ENCODE data around the gene GNG3.

Gene GNG3

DNA sequence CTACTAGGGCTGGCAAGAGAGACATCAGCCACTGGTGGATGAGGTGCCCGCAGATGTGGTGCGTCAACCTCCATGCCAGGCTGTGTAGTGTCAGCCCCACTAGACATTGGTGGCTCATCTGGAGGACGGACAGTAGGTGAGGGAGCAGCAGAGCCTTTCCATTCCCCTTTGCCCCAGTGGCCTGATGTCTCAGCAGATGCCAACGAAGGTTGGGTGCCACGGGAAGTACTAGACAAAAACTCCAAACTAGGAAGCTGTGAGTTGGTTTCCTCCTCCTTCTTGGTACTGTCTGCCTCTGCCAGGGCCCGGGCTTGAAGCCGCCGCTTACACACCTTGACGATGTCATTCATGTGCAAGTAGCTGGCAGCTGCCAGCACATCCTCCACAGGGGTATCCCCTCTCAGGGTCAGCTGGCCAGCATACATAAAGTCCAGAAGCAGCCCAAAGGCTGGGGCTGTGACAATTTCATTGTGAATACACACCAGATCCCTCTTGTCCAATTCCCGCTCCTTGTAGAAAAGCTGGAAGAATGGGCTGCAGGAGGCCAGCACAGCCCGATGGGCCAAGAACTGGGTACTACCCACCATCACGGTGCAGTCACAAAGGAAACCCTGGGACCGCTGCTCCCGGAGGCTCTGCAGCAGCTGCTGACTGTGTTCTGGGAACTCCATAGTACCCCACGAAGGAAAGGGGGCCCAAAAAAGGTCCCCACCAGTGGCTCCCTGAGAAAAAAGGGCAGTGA is 45.7 kb downstream of the GNG3 start:
- H3K9ac ChIP-seq (ENCODE audit: low read depth in 1 of 2, low read length in 2 of 2) = peak overlapping the region; percentile 70 to 75

DNA sequence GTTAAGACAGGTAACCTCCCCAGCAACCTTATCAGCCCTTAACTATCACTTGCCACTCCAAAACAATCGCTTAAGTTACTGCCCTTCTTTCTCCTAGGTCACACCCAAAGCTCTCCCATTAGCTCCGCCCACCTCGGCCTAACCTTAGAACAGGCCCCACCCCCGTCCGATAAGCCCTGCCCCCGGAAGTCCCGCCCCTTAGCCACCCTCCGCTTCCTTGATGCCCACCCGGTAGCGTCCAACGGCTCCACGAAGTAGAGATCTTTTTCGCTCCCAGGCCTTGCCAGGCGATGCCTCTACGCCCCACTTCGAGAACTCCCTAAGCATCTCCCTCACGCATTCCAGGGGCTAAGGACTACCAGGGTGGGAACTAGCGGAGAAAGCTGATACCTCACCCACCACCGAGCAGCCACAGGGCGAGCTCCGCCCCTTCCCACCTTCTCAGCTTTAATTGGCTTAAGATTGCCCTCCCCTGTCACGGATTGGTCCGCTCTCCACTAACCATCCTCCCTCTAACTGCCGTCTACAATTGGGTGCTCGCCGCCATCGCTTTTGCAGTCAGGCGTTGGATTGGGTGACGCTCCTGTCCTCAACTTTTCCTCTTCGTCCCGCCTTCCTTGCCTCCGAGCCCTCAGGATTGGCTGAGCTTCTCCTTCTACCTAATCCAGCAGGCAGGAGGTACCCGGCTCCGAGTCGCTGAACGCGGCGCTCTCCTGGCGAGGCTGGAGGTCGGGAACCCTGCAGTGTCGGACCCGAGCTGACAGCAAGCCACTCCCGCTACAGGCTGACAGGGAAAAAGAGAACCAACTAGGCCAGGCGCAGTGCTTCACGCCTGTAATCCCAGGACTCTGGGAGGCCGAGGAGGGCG is 46.5 kb downstream of the GNG3 start, which contains the start of gene ZBTB3:
Gene ZBTB3, minus strand, starts transcription at position 425 of the 868 bp plus-strand sequence. CDS start 496 bp downstream, outside the sequence.
- Histone ChIP-seq H3K9me3 (ENCODE audit: control insufficient read depth in 1 of 2, low read length in 2 of 2) (no peaks in the 10 kb centered on the region), H3K36me3 (ENCODE audit: control insufficient read depth in 1 of 2, insufficient read depth in 2 of 2, low read length in 2 of 2) (peaks cover 0 to 8% of the 10 kb centered on the region in 2 donors), H3K27ac (ENCODE audit: low read depth, low read length) (peak within 1 kb of the TSS; percentile 95), H3K4me1 (ENCODE audit: control insufficient read depth in 1 of 2, insufficient read depth in 2 of 2, low read length in 2 of 2) (peaks cover 12% of the 10 kb centered on the region in 2 donors), H3K4me3 (ENCODE audit: low read depth in 1 of 2, low read length in 2 of 2) (peak within 1 kb of the TSS; percentile 90 to 92), H3K27me3 (ENCODE audit: control insufficient read depth in 1 of 2, insufficient read depth in 2 of 2, low read length in 2 of 2) (no peaks in the 10 kb centered on the region), H3K9ac (ENCODE audit: low read depth in 1 of 2, low read length in 2 of 2) (peak within 1 kb of the TSS; percentile 70 to 75)

More for the DNA sequence above, 45.7 kb downstream of the GNG3 start:
- H3K27ac ChIP-seq (ENCODE audit: low read depth, low read length) = peak overlapping the region; percentile 46
- H3K36me3 ChIP-seq (ENCODE audit: control insufficient read depth in 1 of 2, insufficient read depth in 2 of 2, low read length in 2 of 2) = peaks cover 0 to 8% of the 10 kb centered on the region in 2 donors
- peak overlapping the region; percentile 90 to 92 for H3K4me3 ChIP-seq (ENCODE audit: low read depth in 1 of 2, low read length in 2 of 2)
- H3K9me3 ChIP-seq (ENCODE audit: control insufficient read depth in 1 of 2, low read length in 2 of 2) = no peaks in the 10 kb centered on the region
- H3K27me3 ChIP-seq (ENCODE audit: control insufficient read depth in 1 of 2, insufficient read depth in 2 of 2, low read length in 2 of 2) = no peaks in the 10 kb centered on the region
- H3K4me1 ChIP-seq (ENCODE audit: control insufficient read depth in 1 of 2, insufficient read depth in 2 of 2, low read length in 2 of 2) = peaks cover 12% of the 10 kb centered on the region in 2 donors

DNA sequence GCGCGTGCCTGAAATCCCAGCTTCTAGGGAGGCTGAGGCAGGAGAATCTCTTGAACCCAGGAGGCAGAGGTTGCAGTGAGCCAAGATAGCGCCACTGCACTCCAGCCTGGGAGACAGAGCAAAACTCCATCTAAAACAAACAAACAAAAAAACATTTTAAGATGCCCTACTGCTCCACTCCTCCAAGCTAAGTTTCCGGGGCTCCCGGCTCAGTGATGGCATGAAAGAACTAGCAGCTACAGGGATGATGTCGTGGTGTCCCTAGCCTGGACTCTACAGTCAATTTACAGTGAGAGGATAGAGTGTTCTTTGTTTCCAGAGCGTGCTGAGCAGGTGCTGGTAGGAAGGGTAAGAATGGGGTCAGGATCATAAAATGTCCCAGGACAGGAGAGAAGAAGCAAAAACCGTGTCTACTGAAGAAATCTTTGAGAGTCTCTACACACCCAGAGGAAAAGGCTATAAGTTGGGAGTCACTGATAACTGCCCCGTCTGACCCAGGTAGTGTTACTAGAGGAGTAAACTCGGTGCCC is 47.7 kb downstream of the GNG3 start:
- H3K27me3 ChIP-seq (ENCODE audit: control insufficient read depth in 1 of 2, insufficient read depth in 2 of 2, low read length in 2 of 2) = no peaks in the 10 kb centered on the region
- H3K36me3 ChIP-seq (ENCODE audit: control insufficient read depth in 1 of 2, insufficient read depth in 2 of 2, low read length in 2 of 2) = peaks cover 0 to 8% of the 10 kb centered on the region in 2 donors
- no peaks in the 10 kb centered on the region for H3K9me3 ChIP-seq (ENCODE audit: control insufficient read depth in 1 of 2, low read length in 2 of 2)
- H3K4me3 ChIP-seq (ENCODE audit: low read depth in 1 of 2, low read length in 2 of 2) = no peak overlapping the region
- H3K4me1 ChIP-seq (ENCODE audit: control insufficient read depth in 1 of 2, insufficient read depth in 2 of 2, low read length in 2 of 2) = peaks cover 12% of the 10 kb centered on the region in 2 donors
- no peak overlapping the region for H3K27ac ChIP-seq (ENCODE audit: low read depth, low read length)
- no peak overlapping the region for H3K9ac ChIP-seq (ENCODE audit: low read depth in 1 of 2, low read length in 2 of 2)

DNA sequence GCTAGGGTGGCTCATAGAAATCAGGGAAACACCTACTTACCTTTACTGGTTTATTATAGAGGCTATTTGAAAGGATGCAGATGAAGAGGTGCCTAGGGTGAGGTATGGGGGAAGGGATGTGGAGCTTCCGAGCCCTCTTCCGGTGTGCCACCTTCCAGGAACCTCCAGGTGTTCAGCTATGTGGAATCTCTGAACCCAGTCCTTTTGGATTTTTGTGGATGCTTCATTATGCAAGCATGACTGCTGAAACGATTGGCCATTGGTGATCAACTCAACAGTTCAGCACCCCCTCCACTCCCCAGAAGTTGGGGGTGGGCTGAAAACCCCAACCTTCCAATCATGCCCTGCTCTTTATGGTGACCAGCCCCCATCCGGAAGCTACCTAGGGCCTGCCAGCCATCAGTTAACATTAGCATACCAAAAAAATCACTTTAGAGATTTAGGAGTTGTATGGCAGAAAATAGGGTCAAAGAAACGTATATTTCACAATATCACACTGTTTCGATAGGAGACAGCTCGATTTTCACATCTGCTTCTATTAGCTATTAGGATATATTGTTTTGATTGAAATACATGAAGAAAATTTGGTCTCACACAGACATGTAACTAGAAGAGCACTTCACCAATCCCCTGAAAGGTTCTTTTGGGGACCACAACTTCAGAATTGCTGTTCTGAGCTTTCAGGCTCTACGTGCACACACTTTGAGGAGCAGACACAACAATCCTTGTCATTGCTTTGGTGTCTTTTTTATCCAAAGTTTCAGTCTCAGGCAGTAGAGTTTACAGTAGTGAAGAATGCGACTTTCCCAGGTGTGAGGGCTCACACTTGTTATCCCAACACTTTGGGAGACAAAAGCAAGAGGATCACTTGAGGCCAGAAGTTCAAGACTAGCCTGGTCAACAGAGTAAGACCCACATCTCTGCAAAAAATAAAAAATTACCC is 50.6 kb downstream of the GNG3 start:
- Histone ChIP-seq H3K9ac (ENCODE audit: low read depth in 1 of 2, low read length in 2 of 2) (no peak overlapping the region), H3K27ac (ENCODE audit: low read depth, low read length) (no peak overlapping the region), H3K27me3 (ENCODE audit: control insufficient read depth in 1 of 2, insufficient read depth in 2 of 2, low read length in 2 of 2) (no peaks in the 10 kb centered on the region), H3K4me1 (ENCODE audit: control insufficient read depth in 1 of 2, insufficient read depth in 2 of 2, low read length in 2 of 2) (peaks cover 17 to 21% of the 10 kb centered on the region in 2 donors), H3K9me3 (ENCODE audit: control insufficient read depth in 1 of 2, low read length in 2 of 2) (no peaks in the 10 kb centered on the region), H3K4me3 (ENCODE audit: low read depth in 1 of 2, low read length in 2 of 2) (no peak overlapping the region), H3K36me3 (ENCODE audit: control insufficient read depth in 1 of 2, insufficient read depth in 2 of 2, low read length in 2 of 2) (no peaks in the 10 kb centered on the region)
